Neural crest cell (in vitro differentiated cells): ENCODE measurements around the gene CNOT10. TPM values are rescaled to one million over a fixed set of nuclear protein-coding genes. Genes with fewer than 3 reads are reported as not detected.
"Not testable (repeated sequence)": the region's sequence is repeated elsewhere in the genome, so short reads cannot be mapped to it uniquely, and the experiment has no call there.

ENCODE experiments used
- DNase-seq: peaks from one replicate; pipeline ENCODE4 v3.0.0; 2021; ENCODE audit warnings: low read depth, mixed read lengths, low spot score
- H3K27ac Mint-ChIP-seq: one replicate; pipeline ENCODE4 v1.8.0; 2021; ENCODE audit warnings: mild to moderate bottlenecking, mixed read lengths; ENCODE audit not compliant: unreplicated experiment
- H3K27me3 Mint-ChIP-seq: 2 replicates; pipeline ENCODE4 v1.8.0; 2021; ENCODE audit warnings: low read depth, mild to moderate bottlenecking, mixed read lengths
- H3K36me3 Mint-ChIP-seq: 2 replicates; pipeline ENCODE4 v1.8.0; 2021; ENCODE audit warnings: low read depth, mild to moderate bottlenecking, mixed read lengths
- H3K4me1 Mint-ChIP-seq: 2 replicates; pipeline ENCODE4 v1.8.0; 2021; ENCODE audit warnings: mixed read lengths
- H3K4me3 Mint-ChIP-seq: one replicate; pipeline ENCODE4 v1.8.0; 2021; ENCODE audit warnings: mild to moderate bottlenecking, mixed read lengths
- H3K9me3 Mint-ChIP-seq: 2 replicates; pipeline ENCODE4 v1.8.0; 2021; ENCODE audit warnings: mixed read lengths
- CTCF ChIP-seq: fragments of 200-600 bp; sonication (generic); conservative IDR thresholded peaks from 2 replicates; pipeline ENCODE4 v1.5.0; 2021; ENCODE audit warnings: antibody characterized with exemption, mild to moderate bottlenecking
- total RNA-seq: library from RNA; stranded (reverse); gene quantifications from 2 replicates; pipeline ENCODE4 v1.2.1, GENCODE V29; 2021

CNOT10 gene
- total RNA-seq, 1 donor from 2014 or later, result 53.6 TPM

- Mint-ChIP-seq H3K27me3 (no peaks in the 10 kb centered on the region), H3K36me3 (peaks cover 19% of the 10 kb centered on the region), H3K4me3 (no peak overlapping the region), H3K27ac (no peak overlapping the region), H3K4me1 (no peaks in the 10 kb centered on the region), H3K9me3 (no peaks in the 10 kb centered on the region)
- no peak for TF ChIP-seq CTCF
- no peak for DNase-seq
Measured at GRCh38 chr3:32713181-32713580, 28.2 kb downstream of the CNOT10 start.

- DNase-seq, result no peak
- no peaks in the 10 kb centered on the region for H3K4me1 Mint-ChIP-seq
- no peak overlapping the region for H3K27ac Mint-ChIP-seq
- TF ChIP-seq CTCF, result no peak
- no peaks in the 10 kb centered on the region for H3K27me3 Mint-ChIP-seq
- H3K4me3 Mint-ChIP-seq, result no peak overlapping the region
- H3K9me3 Mint-ChIP-seq, result no peaks in the 10 kb centered on the region
- H3K36me3 Mint-ChIP-seq, result peaks cover 5% of the 10 kb centered on the region
Measured at GRCh38 chr3:32719335-32719734, 34.3 kb downstream of the CNOT10 start.

- no peak for TF ChIP-seq CTCF
- H3K27me3 Mint-ChIP-seq, result no peaks in the 10 kb centered on the region
- H3K4me1 Mint-ChIP-seq, result no peaks in the 10 kb centered on the region
- no peak overlapping the region for H3K27ac Mint-ChIP-seq
- DNase-seq, result no peak
- H3K4me3 Mint-ChIP-seq, result no peak overlapping the region
- H3K9me3 Mint-ChIP-seq, result no peaks in the 10 kb centered on the region
- peaks cover 5% of the 10 kb centered on the region for H3K36me3 Mint-ChIP-seq
Measured at GRCh38 chr3:32719931-32720330, 34.9 kb downstream of the CNOT10 start.

GRCh38 chr3:32725721-32726120, 40.7 kb downstream of the CNOT10 start:
- no peaks in the 10 kb centered on the region for H3K4me1 Mint-ChIP-seq
- H3K27me3 Mint-ChIP-seq, result no peaks in the 10 kb centered on the region
- H3K36me3 Mint-ChIP-seq, result peaks cover 10% of the 10 kb centered on the region
- TF ChIP-seq CTCF, result no peak
- DNase-seq, result no peak
- H3K4me3 Mint-ChIP-seq, result no peak overlapping the region
- no peak overlapping the region for H3K27ac Mint-ChIP-seq
- no peaks in the 10 kb centered on the region for H3K9me3 Mint-ChIP-seq

GRCh38 chr3:32733631-32734229, 48.7 kb downstream of the CNOT10 start:
- no peak overlapping the region for H3K27ac Mint-ChIP-seq
- H3K27me3 Mint-ChIP-seq, result no peaks in the 10 kb centered on the region
- H3K4me3 Mint-ChIP-seq, result no peak overlapping the region
- peaks cover 15% of the 10 kb centered on the region for H3K36me3 Mint-ChIP-seq
- DNase-seq, result no peak
- H3K4me1 Mint-ChIP-seq, result no peaks in the 10 kb centered on the region
- no peaks in the 10 kb centered on the region for H3K9me3 Mint-ChIP-seq
- peak; percentile 83 for TF ChIP-seq CTCF

- Mint-ChIP-seq H3K9me3 (no peaks in the 10 kb centered on the region), H3K4me1 (no peaks in the 10 kb centered on the region), H3K27ac (no peak overlapping the region), H3K36me3 (peaks cover 12% of the 10 kb centered on the region), H3K4me3 (no peak overlapping the region), H3K27me3 (no peaks in the 10 kb centered on the region)
- DNase-seq, result no peak
- no peak for TF ChIP-seq CTCF
Measured at GRCh38 chr3:32734756-32735155, 49.8 kb downstream of the CNOT10 start.

GRCh38 chr3:32743470-32743869, 58.5 kb downstream of the CNOT10 start:
- not testable (repeated sequence) for H3K9me3 Mint-ChIP-seq, H3K27ac Mint-ChIP-seq, H3K4me3 Mint-ChIP-seq, H3K4me1 Mint-ChIP-seq, H3K27me3 Mint-ChIP-seq, DNase-seq
- H3K36me3 Mint-ChIP-seq, result peaks cover 27% of the 10 kb centered on the region
